H9 (cell line): ENCODE data around the gene RDH13. TPM values are rescaled to one million over a fixed set of nuclear protein-coding genes. Genes with fewer than 3 reads are reported as not detected.

Source experiments
- DNase-seq: peaks from one replicate; pipeline ENCODE4 v3.0.0-alpha.2; 2017
- H2AFZ ChIP-seq: one replicate; pipeline ENCODE4 v1.6.1; 2013; ENCODE audit warnings: mild to moderate bottlenecking, low read length, control low read depth, moderate library complexity
- H2AK5ac ChIP-seq: 2 replicates; pipeline ENCODE4 v1.6.1; 2013; ENCODE audit warnings: low read length, control low read depth, mixed read lengths; ENCODE audit not compliant: insufficient read length
- H2BK120ac ChIP-seq: one replicate; pipeline ENCODE4 v1.6.1; 2013; ENCODE audit warnings: low read depth, mild to moderate bottlenecking, low read length, control low read depth, inconsistent platforms; ENCODE audit not compliant: poor library complexity, severe bottlenecking
- H2BK12ac ChIP-seq: 2 replicates; pipeline ENCODE4 v1.6.1; 2013; ENCODE audit warnings: low read length, control low read depth, mixed read lengths, low read depth; ENCODE audit not compliant: insufficient read length
- H2BK15ac ChIP-seq: 2 replicates; pipeline ENCODE4 v1.6.1; 2013; ENCODE audit warnings: low read depth, low read length, control low read depth
- H2BK20ac ChIP-seq: one replicate; pipeline ENCODE4 v1.6.1; 2013; ENCODE audit warnings: low read depth, mild to moderate bottlenecking, low read length, control low read depth, inconsistent platforms; ENCODE audit not compliant: poor library complexity, severe bottlenecking
- H2BK5ac ChIP-seq: 2 replicates; pipeline ENCODE4 v1.6.1; 2013; ENCODE audit warnings: low read length, control low read depth, mixed read lengths; ENCODE audit not compliant: insufficient read length
- H3K14ac ChIP-seq: 2 replicates; pipeline ENCODE4 v1.6.1; 2013; ENCODE audit warnings: low read length, control low read depth; ENCODE audit not compliant: insufficient read depth
- H3K18ac ChIP-seq: 2 replicates; pipeline ENCODE4 v1.6.1; 2013; ENCODE audit warnings: low read depth, mild to moderate bottlenecking, mixed read lengths, low read length, control low read depth; ENCODE audit not compliant: insufficient read length
- H3K23ac ChIP-seq: 2 replicates; pipeline ENCODE4 v1.6.1; 2013; ENCODE audit warnings: low read length, control low read depth, mixed read lengths, low read depth; ENCODE audit not compliant: insufficient read length
- H3K23me2 ChIP-seq: 2 replicates; pipeline ENCODE4 v1.6.1; 2013; ENCODE audit warnings: low read depth, mild to moderate bottlenecking, mixed read lengths, low read length, control low read depth; ENCODE audit not compliant: insufficient read length, poor library complexity, severe bottlenecking
- H3K27ac ChIP-seq: 2 replicates; pipeline ENCODE4 v1.5.1; 2013; ENCODE audit warnings: low read length, control low read depth, mixed read lengths, low read depth; ENCODE audit not compliant: insufficient read length
- H3K27me3 ChIP-seq: 2 replicates; pipeline ENCODE4 v1.6.1; 2013; ENCODE audit warnings: low read length, control low read depth, inconsistent platforms; ENCODE audit not compliant: insufficient read depth
- H3K4ac ChIP-seq: 2 replicates; pipeline ENCODE4 v1.6.1; 2013; ENCODE audit warnings: low read depth, mild to moderate bottlenecking, control low read depth, inconsistent platforms, low read length, moderate library complexity
- H3K4me1 ChIP-seq: 2 replicates; pipeline ENCODE4 v1.6.1; 2013; ENCODE audit warnings: low read length, control low read depth, inconsistent platforms; ENCODE audit not compliant: insufficient read depth
- H3K4me2 ChIP-seq: 2 replicates; pipeline ENCODE4 v1.6.1; 2013; ENCODE audit warnings: low read length, control low read depth, mixed read lengths; ENCODE audit not compliant: insufficient read length, insufficient read depth
- H3K56ac ChIP-seq: 2 replicates; pipeline ENCODE4 v1.6.1; 2013; ENCODE audit warnings: low read depth, mild to moderate bottlenecking, mixed read lengths, low read length, control low read depth; ENCODE audit not compliant: insufficient read length
- H3K79me1 ChIP-seq: 2 replicates; pipeline ENCODE4 v1.6.1; 2013; ENCODE audit warnings: low read depth, mild to moderate bottlenecking, moderate library complexity, low read length, control low read depth, inconsistent platforms; ENCODE audit not compliant: insufficient read depth, poor library complexity, severe bottlenecking
- H3K79me2 ChIP-seq: 2 replicates; pipeline ENCODE4 v1.6.1; 2013; ENCODE audit warnings: low read length, control low read depth, inconsistent platforms; ENCODE audit not compliant: insufficient read depth
- H3K9ac ChIP-seq: 2 replicates; pipeline ENCODE4 v1.6.1; 2013; ENCODE audit warnings: low read length, control low read depth, mixed read lengths; ENCODE audit not compliant: insufficient read length; ENCODE audit errors: extremely low read depth
- H3K9me3 ChIP-seq: one replicate; pipeline ENCODE4 v1.6.1; 2013; ENCODE audit warnings: low read depth, low read length, inconsistent platforms; ENCODE audit not compliant: control insufficient read depth
- H3T11ph ChIP-seq: one replicate; pipeline ENCODE4 v1.6.1; 2013; ENCODE audit warnings: mild to moderate bottlenecking, low read length, control low read depth, inconsistent platforms
- H4K20me1 ChIP-seq: one replicate; pipeline ENCODE4 v1.6.1; 2013; ENCODE audit not compliant: control insufficient read depth, insufficient read length, insufficient read depth
- H4K5ac ChIP-seq: 2 replicates; pipeline ENCODE4 v1.6.1; 2013; ENCODE audit warnings: low read depth, mild to moderate bottlenecking, mixed read lengths, low read length, control low read depth; ENCODE audit not compliant: insufficient read length
- H4K8ac ChIP-seq: replicated peaks from 2 replicates; pipeline ENCODE4 v1.6.1; 2013; ENCODE audit warnings: low read length, control low read depth, mixed read lengths, low read depth; ENCODE audit not compliant: insufficient read length
- H4K91ac ChIP-seq: 2 replicates; pipeline ENCODE4 v1.6.1; 2013; ENCODE audit warnings: low read depth, mild to moderate bottlenecking, moderate library complexity, mixed read lengths, low read length, control low read depth; ENCODE audit not compliant: insufficient read length
- H3K27ac Mint-ChIP-seq, 3 experiments: 2 replicates in 2 of 3; 3 replicates in 1 of 3; pipeline ENCODE4 v1.8.0; 2020 to 2021; ENCODE audit warnings: mixed read lengths in 3 of 3, mild to moderate bottlenecking in 1 of 3, moderate library complexity in 1 of 3
- H3K27me3 Mint-ChIP-seq: 2 replicates; pipeline ENCODE4 v1.8.0; 2021; ENCODE audit warnings: low read depth, mild to moderate bottlenecking, moderate library complexity, mixed read lengths
- H3K36me3 Mint-ChIP-seq, 3 experiments: 2 replicates in 2 of 3; 3 replicates in 1 of 3; pipeline ENCODE4 v1.8.0; 2020 to 2021; ENCODE audit warnings: low read depth in 3 of 3, mixed read lengths in 3 of 3; ENCODE audit not compliant: insufficient read depth in 1 of 3
- H3K4me1 Mint-ChIP-seq, 2 experiments: 2 replicates each; pipeline ENCODE4 v1.8.0; 2020; ENCODE audit warnings: mixed read lengths in 2 of 2
- H3K4me3 Mint-ChIP-seq, 2 experiments: 2 replicates in 1 of 2; 3 replicates in 1 of 2; pipeline ENCODE4 v1.8.0; 2020 to 2021; ENCODE audit warnings: mild to moderate bottlenecking in 2 of 2, mixed read lengths in 2 of 2, moderate library complexity in 1 of 2
- H3K9me3 Mint-ChIP-seq, 2 experiments: 2 replicates in 1 of 2; 3 replicates in 1 of 2; pipeline ENCODE4 v1.8.0; 2020; ENCODE audit warnings: mild to moderate bottlenecking in 2 of 2, mixed read lengths in 2 of 2, moderate library complexity in 1 of 2
- CTCF ChIP-seq: fragments of 200-600 bp; sonication (generic); conservative IDR thresholded peaks from 3 replicates; pipeline ENCODE4 v1.8.0; 2021; ENCODE audit warnings: antibody characterized with exemption, mild to moderate bottlenecking
- WGBS: extraction: QIAGEN DNeasy Blood & Tissue Kit; methylation state at CpG from one replicate; pipeline ENCODE4 v1.1.7; 2013; ENCODE audit warnings: missing lambda C conversion rate, low lambda C conversion rate, mixed read lengths; ENCODE audit not compliant: insufficient read length; ENCODE audit errors: extremely low coverage; 5-methylcytosine and 5-hydroxymethylcytosine counted together
- total RNA-seq: library from RNA; stranded (reverse); gene quantifications from 2 replicates; pipeline ENCODE4 v1.2.1, GENCODE V29; 2021

The RDH13 gene
- total RNA-seq, 1 experiment from 2014 or later, result 21.5 TPM

- no peak overlapping the region for H4K5ac ChIP-seq
- WGBS, result no CpG with 5 or more reads among the region's 22 CpGs
- H4K20me1 ChIP-seq, result no peaks in the 10 kb centered on the region
- peaks cover 4% of the 10 kb centered on the region; the same call in 1 of the 2 replicates for H3K4me1 ChIP-seq
- H3K4me1 Mint-ChIP-seq, result peaks cover 18 to 46% of the 10 kb centered on the region in 2 experiments
- H3K9me3 ChIP-seq, result no peaks in the 10 kb centered on the region
- no peak overlapping the region for H4K91ac ChIP-seq
- H2BK20ac ChIP-seq, result no peak overlapping the region
- H3K79me1 ChIP-seq, result no peaks in the 10 kb centered on the region
- no peak overlapping the region for H3K56ac ChIP-seq
- H2AFZ ChIP-seq, result no peak overlapping the region
- no peak overlapping the region for H3T11ph ChIP-seq
- DNase-seq, result no peak
- H3K18ac ChIP-seq, result peak overlapping the region; percentile 85
- peaks cover 27% of the 10 kb centered on the region for H3K23me2 ChIP-seq
- peak overlapping the region; percentile 73 to 87 for H3K4me3 Mint-ChIP-seq
- peaks cover 0 to 3% of the 10 kb centered on the region in 2 experiments; a peak in 1 of 5 replicates for H3K9me3 Mint-ChIP-seq
- no peak overlapping the region for H3K27ac ChIP-seq
- H3K14ac ChIP-seq, result no peak overlapping the region
- no peak overlapping the region for H4K8ac ChIP-seq
- no peaks in the 10 kb centered on the region; the same call in 1 of the 2 replicates for H3K27me3 ChIP-seq
- no peak overlapping the region for H2BK12ac ChIP-seq
- no peak overlapping the region for H3K23ac ChIP-seq
- H2BK15ac ChIP-seq, result no peak overlapping the region
- peak overlapping the region; percentile 73 for H3K4me2 ChIP-seq
- no peak overlapping the region for H2AK5ac ChIP-seq
- TF ChIP-seq CTCF, result no peak
- peak overlapping the region; percentile 10 for H3K9ac ChIP-seq
- no peak overlapping the region for H2BK5ac ChIP-seq
- peaks cover 7 to 11% (median 10%) of the 10 kb centered on the region in 3 experiments for H3K36me3 Mint-ChIP-seq
- no peak overlapping the region for H3K4ac ChIP-seq
- H2BK120ac ChIP-seq, result no peak overlapping the region
- peaks cover 63% of the 10 kb centered on the region for H3K27me3 Mint-ChIP-seq
- H3K27ac Mint-ChIP-seq, result no peak overlapping the region
- H3K79me2 ChIP-seq, result no peaks in the 10 kb centered on the region
Measured at GRCh38 chr19:55081770-55082019, 18.7 kb upstream of the RDH13 start.
